Smooth muscle cell (in vitro differentiated cells): ENCODE data around the gene NAALADL2. TPM values are rescaled to one million over a fixed set of nuclear protein-coding genes. Genes with fewer than 3 reads are reported as not detected.
"Not testable (repeated sequence)": the region's sequence is repeated elsewhere in the genome, so short reads cannot be mapped to it uniquely, and the experiment has no call there.

ENCODE experiments used
- DNase-seq: peaks from one replicate; lab custom pipeline; 2025; ENCODE audit not compliant: unreplicated experiment; lab: John Stamatoyannopoulos, UW
- H2AFZ ChIP-seq: fragments of 200-600 bp; sonication (generic); 2 replicates; pipeline ENCODE4 v1.6.0; 2016; ENCODE audit warnings: antibody characterized with exemption, low read depth, mild to moderate bottlenecking
- H3F3A ChIP-seq: fragments of 200-600 bp; sonication (generic); 2 replicates; pipeline ENCODE4 v1.6.0; 2017; ENCODE audit warnings: antibody characterized with exemption, low read depth
- H3K27ac ChIP-seq: fragments of 200-600 bp; sonication (generic); 2 replicates; pipeline ENCODE4 v1.5.1; 2016; ENCODE audit warnings: low read depth, mild to moderate bottlenecking
- H3K27me3 ChIP-seq: fragments of 200-600 bp; sonication (generic); 2 replicates; pipeline ENCODE4 v1.6.1; 2016; ENCODE audit warnings: low read depth, mild to moderate bottlenecking
- H3K36me3 ChIP-seq: fragments of 200-600 bp; sonication (generic); 2 replicates; pipeline ENCODE4 v1.5.1; 2016; ENCODE audit warnings: low read depth
- H3K4me1 ChIP-seq: fragments of 200-600 bp; sonication (generic); 2 replicates; pipeline ENCODE4 v1.5.1; 2016; ENCODE audit warnings: low read depth
- H3K4me2 ChIP-seq: fragments of 200-600 bp; sonication (generic); 2 replicates; pipeline ENCODE4 v1.6.0; 2016; ENCODE audit warnings: mild to moderate bottlenecking
- H3K4me3 ChIP-seq: fragments of 200-600 bp; sonication (generic); 2 replicates; pipeline ENCODE4 v1.5.1; 2016; ENCODE audit warnings: mild to moderate bottlenecking
- H3K79me2 ChIP-seq: fragments of 200-600 bp; sonication (generic); 2 replicates; pipeline ENCODE4 v1.6.0; 2016; ENCODE audit warnings: low read depth, mild to moderate bottlenecking
- H3K9ac ChIP-seq: fragments of 200-600 bp; sonication (generic); 2 replicates; pipeline ENCODE4 v1.6.0; 2016; ENCODE audit warnings: low read depth
- H3K9me3 ChIP-seq: fragments of 200-600 bp; sonication (generic); replicated peaks from 2 replicates; pipeline ENCODE4 v1.5.1; 2016; ENCODE audit warnings: low read depth
- H4K20me1 ChIP-seq: fragments of 200-600 bp; sonication (generic); 2 replicates; pipeline ENCODE4 v1.6.0; 2016; ENCODE audit warnings: low read depth
- CTCF ChIP-seq: fragments of 200-600 bp; sonication (generic); IDR thresholded peaks from 2 replicates; pipeline ENCODE4 v1.5.1; 2017; ENCODE audit warnings: borderline replicate concordance, mild to moderate bottlenecking, antibody characterized with exemption; ENCODE audit not compliant: insufficient read depth, poor library complexity, severe bottlenecking
- WGBS: methylation state at CpG from one replicate; pipeline ENCODE4 v1.1.7; 2016; ENCODE audit warnings: low lambda C conversion rate; 5-methylcytosine and 5-hydroxymethylcytosine counted together
- polyA plus RNA-seq: library from polyadenylated mRNA; unstranded; fragments of >200 nt; fragmentation: Nextera tagmentation; extraction: Ambion mirVana; gene quantifications from 2 replicates; pipeline ENCODE4 v1.2.1, GENCODE V29; 2016
- total RNA-seq: library from RNA; depleted of rRNA; stranded (reverse); fragments of >200 nt; gene quantifications from 2 replicates; pipeline ENCODE4 v1.2.3, GENCODE V29; 2014

Gene NAALADL2
- total and polyA plus RNA-seq, 2 experiments from 2014 or later = 2.5 to 13.8 TPM

- H3K4me2 ChIP-seq = no peak overlapping the region
- TF ChIP-seq CTCF = no peak
- H4K20me1 ChIP-seq = no peaks in the 10 kb centered on the region
Measured at GRCh38 chr3:175770426-175770825, 911.3 kb downstream of the NAALADL2 start.

GRCh38 chr3:175777495-175777894 lies 918.4 kb downstream of the NAALADL2 start:
- no peak for DNase-seq
- Histone ChIP-seq H3K4me3 (no peak overlapping the region), H3K27ac (no peak overlapping the region), H3K4me2 (no peak overlapping the region), H3K27me3 (no peaks in the 10 kb centered on the region), H2AFZ (no peak overlapping the region), H3K79me2 (no peaks in the 10 kb centered on the region), H3K9me3 (no peaks in the 10 kb centered on the region), H3F3A (no peaks in the 10 kb centered on the region), H4K20me1 (no peaks in the 10 kb centered on the region), H3K36me3 (no peaks in the 10 kb centered on the region), H3K4me1 (no peaks in the 10 kb centered on the region), H3K9ac (no peak overlapping the region)
- WGBS = 44% methylated on average over 3 of the region's 3 CpGs
- no peak for TF ChIP-seq CTCF

More at GRCh38 chr3:175770426-175770825, 911.3 kb downstream of the NAALADL2 start:
- Histone ChIP-seq H3K27ac (no peak overlapping the region), H3K27me3 (no peaks in the 10 kb centered on the region), H3K9ac (no peak overlapping the region), H3K79me2 (no peaks in the 10 kb centered on the region), H3K4me1 (no peaks in the 10 kb centered on the region), H3K4me3 (no peak overlapping the region), H2AFZ (no peak overlapping the region), H3K9me3 (no peaks in the 10 kb centered on the region), H3F3A (no peaks in the 10 kb centered on the region), H3K36me3 (no peaks in the 10 kb centered on the region)
- DNase-seq = no peak

GRCh38 chr3:175777965-175778364 lies 918.8 kb downstream of the NAALADL2 start:
- no peak overlapping the region for H2AFZ ChIP-seq
- H3K79me2 ChIP-seq = no peaks in the 10 kb centered on the region
- H3K9ac ChIP-seq = no peak overlapping the region
- H3K36me3 ChIP-seq = no peaks in the 10 kb centered on the region
- no peaks in the 10 kb centered on the region for H3F3A ChIP-seq
- TF ChIP-seq CTCF = no peak
- WGBS = 94% methylated on average over 3 of the region's 3 CpGs
- no peak overlapping the region for H3K4me3 ChIP-seq
- no peak for DNase-seq
- H3K27me3 ChIP-seq = no peaks in the 10 kb centered on the region
- no peaks in the 10 kb centered on the region for H3K4me1 ChIP-seq
- no peak overlapping the region for H3K4me2 ChIP-seq
- no peak overlapping the region for H3K27ac ChIP-seq
- no peaks in the 10 kb centered on the region for H4K20me1 ChIP-seq
- no peaks in the 10 kb centered on the region for H3K9me3 ChIP-seq

GRCh38 chr3:175778994-175779393 lies 919.9 kb downstream of the NAALADL2 start:
- Histone ChIP-seq H3K9me3 (no peaks in the 10 kb centered on the region), H2AFZ (no peak overlapping the region), H3K36me3 (no peaks in the 10 kb centered on the region), H3F3A (no peaks in the 10 kb centered on the region), H3K79me2 (no peaks in the 10 kb centered on the region), H3K4me2 (no peak overlapping the region), H4K20me1 (no peaks in the 10 kb centered on the region), H3K27ac (no peak overlapping the region), H3K27me3 (no peaks in the 10 kb centered on the region), H3K4me3 (no peak overlapping the region), H3K9ac (no peak overlapping the region), H3K4me1 (no peaks in the 10 kb centered on the region)
- no peak for DNase-seq
- 41% methylated on average over 1 of the region's 1 CpG for WGBS
- no peak for TF ChIP-seq CTCF

GRCh38 chr3:175787109-175787508 lies 928.0 kb downstream of the NAALADL2 start:
- H3K9ac ChIP-seq, H3K27ac ChIP-seq, H3K79me2 ChIP-seq, H3F3A ChIP-seq, H3K9me3 ChIP-seq, H3K36me3 ChIP-seq, H3K4me1 ChIP-seq, DNase-seq, H3K4me3 ChIP-seq, H3K4me2 ChIP-seq, H3K27me3 ChIP-seq, H4K20me1 ChIP-seq, H2AFZ ChIP-seq: not testable (repeated sequence)
- WGBS = 81% methylated on average over 16 of the region's 16 CpGs
